Placental pericyte (primary cell): ENCODE measurements around the gene DDX10. TPM values are rescaled to one million over a fixed set of nuclear protein-coding genes. Genes with fewer than 3 reads are reported as not detected.

ENCODE experiments used
- total RNA-seq: library from RNA; depleted of rRNA; stranded (reverse); fragments of >200 nt; gene quantifications from 2 replicates; pipeline ENCODE4 v1.2.3, GENCODE V29; 2012

Gene DDX10
- total RNA-seq: 14.0 and 35.5 TPM in 2 replicates

GRCh38 chr11:108664730-108665525 is at the start of gene DDX10:
DDX10 (plus strand) TSS chr11:108665069; CDS start chr11:108665154, 85 bp downstream.

Other genes starting within 250 kb of the DDX10 start
- gene C11orf65, start 197.5 kb upstream of the DDX10 start, total RNA-seq: 0.44 and 0.72 TPM in 2 replicates
- gene POGLUT3, start 166.7 kb upstream of the DDX10 start, total RNA-seq: 19.9 and 48.2 TPM in 2 replicates
- 0.14 and 0.22 TPM in 2 replicates for gene EXPH5, start 71.3 kb upstream of the DDX10 start, total RNA-seq